Small intestine (tissue), 7 donors: ENCODE measurements around the gene ABCD3. TPM values are rescaled to one million over a fixed set of nuclear protein-coding genes. Genes with fewer than 3 reads are reported as not detected.
"Not testable (repeated sequence)": the region's sequence is repeated elsewhere in the genome, so short reads cannot be mapped to it uniquely, and the experiment has no call there.

ENCODE experiments used
- DNase-seq, 2 donors: peaks; one replicate each; pipeline versions ENCODE4 v3.0.0 to v3.0.0-alpha.2; 2013
- FAIRE-seq: peaks from 2 replicates; lab custom pipeline; 2012; peaks lifted over from hg19 to GRCh38; lab: Jason Lieb, UNC
- H3K27ac ChIP-seq, 3 donors: one replicate each; pipeline ENCODE4 v1.5.1; 2013; ENCODE audit warnings: low read length in 2 of 3, mild to moderate bottlenecking in 2 of 3, control low read depth in 1 of 3, inconsistent platforms in 1 of 3, low read depth in 1 of 3, moderate library complexity in 1 of 3
- H3K27me3 ChIP-seq, 3 donors: one replicate each; pipeline ENCODE4 v1.6.1; 2013; ENCODE audit warnings: low read length in 3 of 3, inconsistent platforms in 1 of 3; ENCODE audit not compliant: control insufficient read depth in 3 of 3, insufficient read depth in 3 of 3
- H3K36me3 ChIP-seq, 3 donors: one replicate each; pipeline ENCODE4 v1.6.1; 2013; ENCODE audit warnings: low read length in 3 of 3, inconsistent platforms in 1 of 3, low read depth in 1 of 3, mild to moderate bottlenecking in 1 of 3, moderate library complexity in 1 of 3; ENCODE audit not compliant: control insufficient read depth in 3 of 3, insufficient read depth in 2 of 3
- H3K4me1 ChIP-seq, 3 donors: one replicate each; pipeline ENCODE4 v1.6.1; 2013; ENCODE audit warnings: low read length in 2 of 3, inconsistent platforms in 1 of 3, low read depth in 1 of 3, mild to moderate bottlenecking in 1 of 3, moderate library complexity in 1 of 3; ENCODE audit not compliant: control insufficient read depth in 3 of 3, insufficient read depth in 2 of 3
- H3K4me3 ChIP-seq, 3 donors: one replicate each; pipeline ENCODE4 v1.5.1; 2013; ENCODE audit warnings: low read length in 3 of 3, control low read depth in 1 of 3, inconsistent platforms in 1 of 3, low read depth in 1 of 3, mild to moderate bottlenecking in 1 of 3, moderate library complexity in 1 of 3
- H3K9me3 ChIP-seq, 2 donors: one replicate each; pipeline ENCODE4 v1.6.1; 2013; ENCODE audit warnings: low read depth in 1 of 2, low read length in 1 of 2; ENCODE audit not compliant: control insufficient read depth in 2 of 2, insufficient read depth in 1 of 2
- WGBS, 3 donors: extraction: QIAGEN DNeasy Blood & Tissue Kit; methylation state at CpG; one replicate each; pipeline ENCODE4 v1.1.7; 2013; 5-methylcytosine and 5-hydroxymethylcytosine counted together
- polyA plus RNA-seq, 4 donors: library from polyadenylated mRNA; stranded (reverse) in 3 of 4; unstranded in 1 of 4; fragments of 200-250 nt in 3 of 4; fragments of 120-200 nt in 1 of 4; gene quantifications; one replicate each; pipeline versions ENCODE4 v1.2.1 to v1.2.3, GENCODE V29; 2013
- donor health status: healthy with polysubstance abuse.
- donor health status: control.
- donor health status: control.
- donor health status: Bipolar disorder and iron deficiency.
- donor health status: healthy.

Gene ABCD3
- polyA plus RNA-seq, 4 donors: 31.3 to 58.6 (median 38.2) TPM

- peak; percentile 64 to 81 for DNase-seq
- peak overlapping the region; percentile 74 to 98 (median 87) for H3K4me3 ChIP-seq
- H3K9me3 ChIP-seq: no peaks in the 10 kb centered on the region
- WGBS, 3 donors: 1 to 4% (median 4%) methylated on average over 52 of the region's 52 CpGs
- no peaks in the 10 kb centered on the region for H3K36me3 ChIP-seq
- H3K4me1 ChIP-seq: peaks cover 0 to 15% (median 10%) of the 10 kb centered on the region in 3 donors
- H3K27me3 ChIP-seq: no peaks in the 10 kb centered on the region
- peak overlapping the region; percentile 75 to 91 (median 89) for H3K27ac ChIP-seq
- FAIRE-seq: no peak
Measured at GRCh38 chr1:94418664-94419655, 771 bp downstream of the ABCD3 start.

- no peaks in the 10 kb centered on the region for H3K27me3 ChIP-seq
- no peak overlapping the region for H3K27ac ChIP-seq
- H3K36me3 ChIP-seq: no peaks in the 10 kb centered on the region
- no peak for FAIRE-seq
- WGBS, 3 donors: 63 to 70% (median 70%) methylated on average over 8 of the region's 8 CpGs
- peaks cover 0 to 15% (median 14%) of the 10 kb centered on the region in 3 donors for H3K4me1 ChIP-seq
- no peak overlapping the region for H3K4me3 ChIP-seq
- H3K9me3 ChIP-seq: no peaks in the 10 kb centered on the region
- DNase-seq: no peak
Measured at GRCh38 chr1:94422115-94422820, 4.1 kb downstream of the ABCD3 start.

GRCh38 chr1:94425821-94426484 lies 7.8 kb downstream of the ABCD3 start:
- peaks cover 0 to 16% (median 14%) of the 10 kb centered on the region in 3 donors for H3K4me1 ChIP-seq
- peaks cover 0 to 6% (median 0%) of the 10 kb centered on the region in 3 donors for H3K36me3 ChIP-seq
- H3K27me3 ChIP-seq: no peaks in the 10 kb centered on the region
- no peak overlapping the region for H3K27ac ChIP-seq
- 10 to 27% (median 18%) methylated on average over 4 of the region's 4 CpGs for WGBS, 3 donors
- no peak for FAIRE-seq
- peaks cover 0 to 16% of the 10 kb centered on the region in 2 donors for H3K9me3 ChIP-seq
- DNase-seq: peak; percentile 19
- no peak overlapping the region for H3K4me3 ChIP-seq

- not testable (repeated sequence) for H3K27ac ChIP-seq
- peaks cover 0 to 16% (median 13%) of the 10 kb centered on the region in 3 donors for H3K4me1 ChIP-seq
- WGBS, 3 donors: 73 to 85% (median 74%) methylated on average over 9 of the region's 9 CpGs
Measured at GRCh38 chr1:94426485-94426870, 8.3 kb downstream of the ABCD3 start.

GRCh38 chr1:94428441-94428840 lies 10.3 kb downstream of the ABCD3 start:
- H3K4me1 ChIP-seq: peaks cover 0 to 9% (median 9%) of the 10 kb centered on the region in 3 donors

More at GRCh38 chr1:94426485-94426870, 8.3 kb downstream of the ABCD3 start:
- not testable (repeated sequence) for DNase-seq, H3K27me3 ChIP-seq, FAIRE-seq, H3K4me3 ChIP-seq, H3K36me3 ChIP-seq
- peaks cover 0 to 21% of the 10 kb centered on the region in 2 donors for H3K9me3 ChIP-seq

GRCh38 chr1:94428927-94429528 lies 10.8 kb downstream of the ABCD3 start:
- peak; percentile 27 to 87 for DNase-seq
- 68 to 83% (median 80%) methylated on average over 3 of the region's 3 CpGs for WGBS, 3 donors
- H3K9me3 ChIP-seq: peaks cover 0 to 30% of the 10 kb centered on the region in 2 donors
- not testable (repeated sequence) for H3K4me3 ChIP-seq, H3K4me1 ChIP-seq, FAIRE-seq, H3K27me3 ChIP-seq
- H3K36me3 ChIP-seq: peaks cover 0 to 15% (median 0%) of the 10 kb centered on the region in 3 donors
- peak overlapping the region in 2 of 3 donors; percentile 13 to 14 for H3K27ac ChIP-seq

More at GRCh38 chr1:94428441-94428840, 10.3 kb downstream of the ABCD3 start:
- peak overlapping the region in 2 of 3 donors; percentile 13 to 14 for H3K27ac ChIP-seq
- no peak overlapping the region for H3K4me3 ChIP-seq
- DNase-seq (no peak), FAIRE-seq (no peak)
- peaks cover 0 to 30% of the 10 kb centered on the region in 2 donors for H3K9me3 ChIP-seq
- WGBS, 3 donors: 77 to 83% (median 80%) methylated on average over 5 of the region's 5 CpGs
- peaks cover 0 to 11% (median 0%) of the 10 kb centered on the region in 3 donors for H3K36me3 ChIP-seq
- H3K27me3 ChIP-seq: no peaks in the 10 kb centered on the region

GRCh38 chr1:94430066-94430465 lies 11.9 kb downstream of the ABCD3 start:
- H3K4me1 ChIP-seq, FAIRE-seq, H3K4me3 ChIP-seq, H3K27me3 ChIP-seq: not testable (repeated sequence)
- Histone ChIP-seq H3K9me3 (peaks cover 0 to 30% of the 10 kb centered on the region in 2 donors), H3K36me3 (peaks cover 0 to 15% (median 0%) of the 10 kb centered on the region in 3 donors), H3K27ac (peak overlapping the region in 1 of 3 donors; percentile 12)
- peak in 1 of 2 donors; percentile 41 for DNase-seq
- WGBS, 3 donors: 17 to 73% (median 61%) methylated on average over 1 of the region's 1 CpG
